Right atrium auricular region (tissue), 2 donors: ENCODE results near the gene DNASE2. TPM values are rescaled to one million over a fixed set of nuclear protein-coding genes. Genes with fewer than 3 reads are reported as not detected.

ENCODE experiments used
- DNase-seq: peaks from one replicate; pipeline ENCODE4 v3.0.0-alpha.2; 2019; ENCODE audit warnings: low spot score
- H3K27ac ChIP-seq, 2 donors: fragments of 200-600 bp; sonication (generic); 1 replicate in 1 of 2; 2 replicates in 1 of 2; pipeline ENCODE4 v1.5.1; 2016 to 2019
- H3K27me3 ChIP-seq, 2 donors: fragments of 200-600 bp; sonication (generic); one replicate each; pipeline versions ENCODE4 v1.5.1 to v1.6.0; 2017 to 2019
- H3K36me3 ChIP-seq: fragments of 200-600 bp; sonication (generic); one replicate; pipeline ENCODE4 v1.5.1; 2016
- H3K4me1 ChIP-seq, 2 donors: fragments of 200-600 bp; sonication (generic); one replicate each; pipeline versions ENCODE4 v1.5.1 to v1.6.0; 2017 to 2019
- H3K4me3 ChIP-seq, 2 donors: fragments of 200-600 bp; sonication (generic); 1 replicate in 1 of 2; 2 replicates in 1 of 2; pipeline ENCODE4 v1.5.1; 2017 to 2019; ENCODE audit warnings: mild to moderate bottlenecking in 1 of 2, moderate library complexity in 1 of 2
- H3K9me3 ChIP-seq, 2 donors: fragments of 200-600 bp; sonication (generic); one replicate each; pipeline ENCODE4 v1.5.1; 2019
- microRNA-seq, 2 donors: library from miRNA; unstranded; fragments of <30 nt; microRNA quantifications; one replicate each; pipeline ENCODE4, GENCODE V29; 2016 to 2017; ENCODE audit warnings: borderline number of aligned reads in 2 of 2, borderline replicate concordance in 1 of 2
- total RNA-seq, 2 donors: library from RNA; depleted of rRNA; stranded (reverse); fragments of >200 nt; gene quantifications; one replicate each; pipeline ENCODE4 v1.1.0, GENCODE V29; 2016
- TF ChIP-seq, protein P1 (sequence below), 2 donors: fragments of 200-600 bp; sonication (generic); IDR thresholded peaks; one replicate each; pipeline ENCODE4 v1.5.1; 2019; ENCODE audit warnings: antibody characterized with exemption in 2 of 2

DNASE2 gene
- total RNA-seq, 2 donors from 2014 or later: 24.2 to 24.9 TPM

DNA sequence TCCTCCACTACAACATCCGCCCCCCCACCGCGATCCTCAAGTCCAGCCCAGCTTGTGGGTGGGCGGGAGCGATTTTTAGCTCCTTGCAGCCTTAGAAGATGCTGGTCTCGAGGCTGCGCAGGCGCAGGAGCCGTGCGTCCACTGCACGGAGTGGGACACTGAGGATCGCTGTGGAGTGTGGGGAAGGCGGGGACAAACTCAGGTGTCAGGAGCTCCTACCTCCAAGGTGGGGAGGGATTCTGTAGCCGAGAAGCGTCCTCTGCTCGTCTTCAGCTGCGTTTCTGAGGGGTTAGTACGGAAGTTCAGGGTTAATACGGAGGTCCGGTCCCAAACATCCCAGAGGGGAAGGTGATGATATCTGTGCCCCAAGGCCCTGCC is 46.7 kb downstream of the DNASE2 start, which contains the start of gene RTBDN:
Gene RTBDN (minus strand): TSS at position 14 of the 378 bp plus-strand sequence. CDS start 4,600 bp downstream, outside the sequence.
- TF ChIP-seq, protein P1, sequence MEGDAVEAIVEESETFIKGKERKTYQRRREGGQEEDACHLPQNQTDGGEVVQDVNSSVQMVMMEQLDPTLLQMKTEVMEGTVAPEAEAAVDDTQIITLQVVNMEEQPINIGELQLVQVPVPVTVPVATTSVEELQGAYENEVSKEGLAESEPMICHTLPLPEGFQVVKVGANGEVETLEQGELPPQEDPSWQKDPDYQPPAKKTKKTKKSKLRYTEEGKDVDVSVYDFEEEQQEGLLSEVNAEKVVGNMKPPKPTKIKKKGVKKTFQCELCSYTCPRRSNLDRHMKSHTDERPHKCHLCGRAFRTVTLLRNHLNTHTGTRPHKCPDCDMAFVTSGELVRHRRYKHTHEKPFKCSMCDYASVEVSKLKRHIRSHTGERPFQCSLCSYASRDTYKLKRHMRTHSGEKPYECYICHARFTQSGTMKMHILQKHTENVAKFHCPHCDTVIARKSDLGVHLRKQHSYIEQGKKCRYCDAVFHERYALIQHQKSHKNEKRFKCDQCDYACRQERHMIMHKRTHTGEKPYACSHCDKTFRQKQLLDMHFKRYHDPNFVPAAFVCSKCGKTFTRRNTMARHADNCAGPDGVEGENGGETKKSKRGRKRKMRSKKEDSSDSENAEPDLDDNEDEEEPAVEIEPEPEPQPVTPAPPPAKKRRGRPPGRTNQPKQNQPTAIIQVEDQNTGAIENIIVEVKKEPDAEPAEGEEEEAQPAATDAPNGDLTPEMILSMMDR (IDR thresholded peaks at IDR 0.05): no peak
- no peaks in the 10 kb centered on the region for H3K36me3 ChIP-seq
- no peak for DNase-seq
- no peak within 1 kb of the TSS for H3K27ac ChIP-seq
- peaks cover 0 to 39% of the 10 kb centered on the region in 2 donors for H3K4me1 ChIP-seq
- no peaks in the 10 kb centered on the region for H3K9me3 ChIP-seq
- peak within 1 kb of the TSS; percentile 15 to 51 for H3K4me3 ChIP-seq
- peaks cover 42 to 63% of the 10 kb centered on the region in 2 donors for H3K27me3 ChIP-seq

DNA sequence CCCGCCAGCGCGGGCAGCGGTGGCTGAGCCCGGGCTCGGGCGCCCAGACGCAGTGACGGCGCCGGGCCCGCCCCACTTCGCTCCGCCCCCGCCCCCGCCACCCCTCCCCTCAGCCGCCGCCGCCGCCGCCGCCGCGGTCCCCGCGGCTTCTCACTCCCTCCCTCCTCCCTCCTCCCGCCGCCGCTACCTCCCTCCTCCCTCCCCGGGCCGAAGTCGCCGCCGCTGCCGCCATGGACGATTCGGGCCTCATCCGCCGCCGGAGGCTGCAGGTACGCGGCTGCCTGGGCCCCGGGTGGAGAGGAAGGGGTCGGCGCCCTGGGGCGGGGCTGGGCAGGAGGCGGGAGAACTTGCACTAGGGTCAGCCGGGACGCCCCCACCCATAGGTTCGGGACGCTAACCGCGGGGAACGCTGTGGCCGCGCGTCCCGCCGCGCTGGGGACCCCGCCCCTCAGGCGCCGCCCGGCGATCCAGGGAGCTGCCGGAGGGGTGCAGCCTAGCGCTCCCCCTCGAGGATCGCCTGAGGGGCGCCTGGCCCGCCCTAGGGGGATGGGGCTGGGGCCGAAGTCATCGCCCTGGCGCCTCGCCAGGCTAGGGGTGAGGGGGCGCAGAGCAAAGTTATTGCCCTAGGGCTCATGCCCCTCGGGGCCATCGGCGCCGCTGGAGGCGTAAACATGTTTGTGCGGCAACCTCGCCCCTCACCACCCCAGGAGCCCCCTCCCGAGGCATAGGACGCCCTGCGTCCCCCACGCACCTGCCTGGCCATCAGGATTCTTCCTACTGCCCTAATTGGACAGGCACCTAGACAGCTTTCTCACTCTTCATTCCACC is 47.3 kb downstream of the DNASE2 start:
- DNase-seq: no peak
- peak overlapping the region; percentile 15 to 51 for H3K4me3 ChIP-seq
- TF ChIP-seq, protein P1 (IDR thresholded peaks at IDR 0.05): no peak
- peaks cover 0 to 39% of the 10 kb centered on the region in 2 donors for H3K4me1 ChIP-seq
- no peaks in the 10 kb centered on the region for H3K36me3 ChIP-seq
- peaks cover 37 to 58% of the 10 kb centered on the region in 2 donors for H3K27me3 ChIP-seq
- H3K9me3 ChIP-seq: no peaks in the 10 kb centered on the region
- H3K27ac ChIP-seq: no peak overlapping the region

DNA sequence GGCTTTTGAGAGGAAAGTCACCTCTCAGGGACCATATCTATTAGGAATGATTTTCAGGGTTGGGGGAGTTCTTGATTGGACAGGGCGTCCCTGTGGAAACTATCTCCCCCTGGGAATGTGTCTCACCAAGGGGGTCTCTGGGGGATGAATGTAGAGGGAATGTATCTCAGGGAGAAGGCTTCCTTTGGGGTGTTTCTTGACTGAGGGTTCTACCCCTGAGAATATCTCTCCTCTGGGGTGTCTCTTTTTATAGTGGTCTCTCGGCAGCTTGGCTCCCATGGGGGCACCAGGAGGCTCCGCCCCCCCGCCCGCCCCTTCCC is 47.9 kb downstream of the DNASE2 start:
- Histone ChIP-seq H3K4me1 (peaks cover 0 to 36% of the 10 kb centered on the region in 2 donors), H3K27ac (no peak overlapping the region), H3K4me3 (peak overlapping the region in 1 of 2 donors; percentile 51), H3K36me3 (no peaks in the 10 kb centered on the region), H3K9me3 (no peaks in the 10 kb centered on the region), H3K27me3 (peaks cover 32 to 52% of the 10 kb centered on the region in 2 donors)
- TF ChIP-seq, protein P1 (IDR thresholded peaks at IDR 0.05): no peak
- no peak for DNase-seq

DNA sequence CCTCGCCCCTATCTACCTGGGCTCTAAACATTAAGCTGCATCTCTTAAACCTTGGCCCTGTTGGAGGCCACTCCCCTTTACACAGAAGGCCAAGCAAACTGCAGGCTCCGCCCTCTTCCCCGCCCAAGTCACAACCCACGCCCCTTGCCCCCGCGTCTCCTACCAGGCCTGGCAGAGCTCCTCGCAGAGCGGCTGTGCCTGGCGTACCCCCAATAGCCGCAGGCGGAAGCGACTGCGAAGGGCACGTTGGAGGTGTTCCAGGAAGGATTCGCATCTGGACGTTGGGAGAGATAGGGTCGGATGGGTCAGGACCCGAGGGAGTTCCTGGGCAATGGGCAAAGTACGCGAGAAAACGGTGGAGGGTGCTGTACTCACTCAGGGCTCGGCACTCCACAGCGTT is 52.8 kb downstream of the DNASE2 start:
- Histone ChIP-seq H3K4me3 (no peak overlapping the region), H3K36me3 (no peaks in the 10 kb centered on the region), H3K27me3 (peaks cover 18 to 39% of the 10 kb centered on the region in 2 donors), H3K4me1 (peaks cover 0 to 20% of the 10 kb centered on the region in 2 donors), H3K27ac (no peak overlapping the region), H3K9me3 (no peaks in the 10 kb centered on the region)
- no peak for DNase-seq
- TF ChIP-seq, protein P1 (IDR thresholded peaks at IDR 0.05): no peak

DNA sequence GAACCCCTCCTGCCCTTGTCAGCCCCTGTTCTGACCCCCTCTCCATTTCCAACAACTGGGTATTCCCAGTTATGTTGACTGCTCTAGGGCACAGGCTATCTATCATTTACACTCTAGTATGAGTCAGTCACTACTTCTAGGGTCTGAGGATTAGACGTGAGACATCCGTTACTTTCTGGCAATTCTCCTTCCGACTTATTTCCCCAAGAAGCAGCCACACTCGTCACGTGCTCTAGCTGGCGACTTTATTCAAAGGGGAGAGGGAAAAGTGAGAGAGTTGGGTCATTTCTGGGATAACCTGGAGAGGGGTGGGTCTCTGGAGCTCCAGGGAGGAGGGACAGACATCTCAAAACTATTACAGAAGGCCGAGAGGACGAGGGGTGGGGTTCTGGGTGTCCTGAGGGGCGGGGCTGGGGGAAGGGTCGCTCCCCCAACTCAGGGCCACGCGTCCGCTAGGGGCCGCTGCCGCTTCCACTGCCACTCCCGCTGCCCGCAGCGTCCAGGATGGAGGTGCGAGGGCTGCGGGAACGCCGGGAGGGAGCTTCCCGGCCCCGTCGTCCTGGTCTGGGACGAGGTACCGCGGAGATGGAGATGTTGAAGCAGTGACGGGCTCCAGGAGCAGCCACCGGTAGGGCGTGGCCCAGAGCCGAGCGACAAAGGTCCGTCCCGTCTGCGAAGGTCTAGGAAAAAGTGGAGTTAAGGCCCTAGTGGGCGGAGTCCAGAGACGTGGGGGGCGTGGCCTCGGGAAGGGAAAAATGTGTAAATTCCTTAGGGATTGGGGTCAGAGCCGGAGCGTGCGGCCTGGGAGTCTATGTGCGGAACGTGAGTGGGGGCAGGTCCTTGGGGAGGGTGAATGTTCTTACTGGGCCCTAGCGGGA is 55.8 kb downstream of the DNASE2 start:
- TF ChIP-seq, protein P1 (IDR thresholded peaks at IDR 0.05): peak in 1 of 2 donors; percentile 23
- peaks cover 0 to 26% of the 10 kb centered on the region in 2 donors for H3K27me3 ChIP-seq
- no peaks in the 10 kb centered on the region for H3K36me3 ChIP-seq
- no peak for DNase-seq
- H3K4me3 ChIP-seq: no peak overlapping the region
- no peak overlapping the region for H3K27ac ChIP-seq
- peaks cover 0 to 8% of the 10 kb centered on the region in 2 donors for H3K4me1 ChIP-seq
- no peaks in the 10 kb centered on the region for H3K9me3 ChIP-seq

Small RNAs within 50 kb of the gene (microRNA-seq; reads per million reads assigned to microRNA genes)
- 0 reads per million in 2 donors for gene MIR5695
- 0 reads per million in 2 donors for gene MIR6794

Other genes with a start within 250 kb of the DNASE2 start
- 10 to 100 TPM; 33.7 to 35.5 TPM for gene MAN2B1, start 214.7 kb downstream of the DNASE2 start, total RNA-seq
- gene WDR83, start 214.6 kb downstream of the DNASE2 start, total RNA-seq: 10 to 100 TPM; 10.1 to 11.6 TPM
- 10 to 100 TPM; 59.8 to 60.1 TPM for gene DHPS, start 199.6 kb downstream of the DNASE2 start, total RNA-seq
- gene GNG14, start 193.5 kb downstream of the DNASE2 start, total RNA-seq: not detected
- gene FBXW9, start 184.8 kb downstream of the DNASE2 start, total RNA-seq: 1 to 10 TPM; 1.8 TPM
- 10 to 100 TPM; 35.9 to 55.2 TPM for gene TNPO2, start 157.5 kb downstream of the DNASE2 start, total RNA-seq
- gene TRIR, start 146.8 kb downstream of the DNASE2 start, total RNA-seq: 100 to 1,000 TPM; 262 to 287 TPM
- gene GET3, start 144.0 kb downstream of the DNASE2 start, total RNA-seq: 10 to 100 TPM; 44.6 to 55.1 TPM
- gene BEST2, start 129.7 kb downstream of the DNASE2 start, total RNA-seq: not detected
- gene HOOK2, start 105.9 kb downstream of the DNASE2 start, total RNA-seq: 10 to 100 TPM; 11.4 to 12.2 TPM
- gene JUNB, start 90.0 kb downstream of the DNASE2 start, total RNA-seq: 100 to 1,000 TPM; 321 to 506 TPM
- gene PRDX2, start 79.6 kb downstream of the DNASE2 start, total RNA-seq: 100 to 1,000 TPM; 702 to 859 TPM
- gene THSD8, start 79.4 kb downstream of the DNASE2 start, total RNA-seq: not detected
- 1 to 10 TPM; 3.1 to 4.0 TPM for gene RNASEH2A, start 74.9 kb downstream of the DNASE2 start, total RNA-seq
- gene RTBDN, start 46.9 kb downstream of the DNASE2 start, total RNA-seq: not detected
- not detected for gene MAST1, start 42.9 kb downstream of the DNASE2 start, total RNA-seq
- under 1 TPM in 1 of 2 donors, not detected in 1; 0.26 TPM for gene KLF1, start 5.8 kb upstream of the DNASE2 start, total RNA-seq
- gene GCDH, start 9.7 kb upstream of the DNASE2 start, total RNA-seq: 10 to 100 TPM; 28.4 to 58.3 TPM
- not detected for gene SYCE2, start 37.8 kb upstream of the DNASE2 start, total RNA-seq
- 10 to 100 TPM; 36.4 TPM for gene FARSA, start 52.3 kb upstream of the DNASE2 start, total RNA-seq
- 100 to 1,000 TPM; 285 to 289 TPM for gene CALR, start 57.2 kb upstream of the DNASE2 start, total RNA-seq
- gene RAD23A, start 64.4 kb upstream of the DNASE2 start, total RNA-seq: 100 to 1,000 TPM; 178 to 185 TPM
- gene GADD45GIP1, start 75.8 kb upstream of the DNASE2 start, total RNA-seq: 10 to 100 TPM; 48.5 to 58.7 TPM
- 10 to 100 TPM in 1 of 2 donors, 1 to 10 TPM in 1; 2.9 to 10.7 TPM for gene DAND5, start 88.1 kb upstream of the DNASE2 start, total RNA-seq
- 10 to 100 TPM; 56.5 to 69.8 TPM for gene NFIX, start 114.0 kb upstream of the DNASE2 start, total RNA-seq
- 10 to 100 TPM; 10.2 to 15.3 TPM for gene LYL1, start 221.4 kb upstream of the DNASE2 start, total RNA-seq
- gene TRMT1, start 235.3 kb upstream of the DNASE2 start, total RNA-seq: 10 to 100 TPM; 13.6 to 15.0 TPM
- gene NACC1, start 236.8 kb upstream of the DNASE2 start, total RNA-seq: 10 to 100 TPM; 25.4 to 27.3 TPM